ENCODE results near the gene CLNS1A.
"Not testable (repeated sequence)": the region's sequence is repeated elsewhere in the genome, so short reads cannot be mapped to it uniquely, and the experiment has no call there.

CLNS1A gene

GRCh38 chr11:77617892-77618291, 19.7 kb downstream of the CLNS1A start:
- DNase-seq, result no peak

- no peak for DNase-seq
Measured at GRCh38 chr11:77611921-77612320, 25.7 kb downstream of the CLNS1A start.

GRCh38 chr11:77609234-77609633, 28.4 kb downstream of the CLNS1A start:
- DNase-seq, result no peak

- DNase-seq, result no peak
Measured at GRCh38 chr11:77604281-77604680, 33.3 kb downstream of the CLNS1A start.

- peak; percentile 16 for DNase-seq
Measured at GRCh38 chr11:77602381-77603088, 35.1 kb downstream of the CLNS1A start.

GRCh38 chr11:77598195-77598594, 39.4 kb downstream of the CLNS1A start:
- DNase-seq, result no peak

- DNase-seq, result no peak
Measured at GRCh38 chr11:77596626-77597025, 41.0 kb downstream of the CLNS1A start.

GRCh38 chr11:77593883-77594282, 43.7 kb downstream of the CLNS1A start:
- no peak for DNase-seq

- no peak for DNase-seq
Measured at GRCh38 chr11:77592727-77593126, 44.9 kb downstream of the CLNS1A start.

GRCh38 chr11:77590194-77590782, 47.3 kb downstream of the CLNS1A start:
- DNase-seq, result peak; percentile 20

- peak; percentile 91 for DNase-seq
Measured at GRCh38 chr11:77589521-77590193, 47.9 kb downstream of the CLNS1A start, which contains the start of gene AQP11. Gene AQP11, plus strand, starts transcription at chr11:77589953. Its CDS starts 40 bp downstream, at chr11:77589993.

GRCh38 chr11:77589181-77589520, 48.4 kb downstream of the CLNS1A start:
- DNase-seq, result no peak

GRCh38 chr11:77580712-77581337, 56.8 kb downstream of the CLNS1A start:
- DNase-seq, result peak; percentile 66

- not testable (repeated sequence) for DNase-seq
Measured at GRCh38 chr11:77575428-77575827, 62.2 kb downstream of the CLNS1A start.

GRCh38 chr11:77570896-77571295, 66.7 kb downstream of the CLNS1A start:
- DNase-seq, result not testable (repeated sequence)

GRCh38 chr11:77569676-77570070, 67.9 kb downstream of the CLNS1A start:
- no peak for DNase-seq

- DNase-seq, result no peak
Measured at GRCh38 chr11:77568916-77569675, 68.5 kb downstream of the CLNS1A start.

GRCh38 chr11:77568306-77568705, 69.3 kb downstream of the CLNS1A start:
- no peak for DNase-seq

Data from hematopoietic multipotent progenitor cell treated with erythropoietin and hydrocortisone succinate and interleukin-3 and kit ligand, for 4 days (in vitro differentiated cells).